ENCODE measurements around the gene PHPT1.
"Not testable (repeated sequence)": the region's sequence is repeated elsewhere in the genome, so short reads cannot be mapped to it uniquely, and the experiment has no call there.

Gene PHPT1

DNA sequence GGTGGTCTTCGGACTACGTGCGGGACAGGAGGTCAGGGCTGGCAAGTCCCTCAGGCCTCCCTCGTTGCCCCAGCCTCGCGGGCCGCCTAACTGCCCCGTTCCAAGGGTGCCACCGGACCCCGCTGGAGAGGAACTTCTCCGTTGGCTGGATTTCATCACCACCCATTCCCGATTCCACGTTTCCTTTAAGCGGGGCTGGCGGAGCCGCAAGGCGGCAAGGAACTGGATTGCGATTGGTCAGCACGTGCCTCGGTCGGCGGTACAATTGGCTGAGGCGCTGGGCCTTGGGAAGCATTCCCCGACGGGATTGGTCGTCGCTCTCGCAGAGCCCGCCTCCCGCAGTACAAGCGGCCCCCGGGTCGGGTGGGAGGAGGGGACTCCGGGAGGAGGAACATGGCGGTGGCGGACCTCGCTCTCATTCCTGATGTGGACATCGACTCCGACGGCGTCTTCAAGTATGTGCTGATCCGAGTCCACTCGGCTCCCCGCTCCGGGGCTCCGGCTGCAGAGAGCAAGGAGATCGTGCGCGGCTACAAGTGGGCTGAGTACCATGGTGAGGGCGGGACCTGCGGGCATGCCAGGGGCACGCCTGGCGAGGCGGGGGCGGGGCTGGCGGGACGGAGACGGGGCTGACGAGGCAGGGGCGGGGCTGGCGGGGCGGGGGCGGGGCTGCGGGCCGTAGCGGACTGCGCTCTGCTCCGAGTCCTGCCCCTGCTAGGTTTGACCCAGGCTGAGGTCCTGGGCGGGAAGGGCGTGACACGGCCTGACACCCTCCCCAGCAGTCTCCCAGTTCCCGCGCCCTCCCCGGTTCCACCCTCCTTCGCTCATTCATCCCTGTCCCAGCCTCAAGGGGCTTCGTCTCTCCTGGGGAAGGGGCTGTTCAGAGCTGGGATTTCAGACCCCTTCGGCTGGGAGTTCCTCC is at the start of gene PHPT1:
PHPT1 (plus strand) TSS at position 372 of the 922 bp plus-strand sequence; CDS start at position 394, 22 bp downstream.
- peak; percentile 97 for DNase-seq

DNA sequence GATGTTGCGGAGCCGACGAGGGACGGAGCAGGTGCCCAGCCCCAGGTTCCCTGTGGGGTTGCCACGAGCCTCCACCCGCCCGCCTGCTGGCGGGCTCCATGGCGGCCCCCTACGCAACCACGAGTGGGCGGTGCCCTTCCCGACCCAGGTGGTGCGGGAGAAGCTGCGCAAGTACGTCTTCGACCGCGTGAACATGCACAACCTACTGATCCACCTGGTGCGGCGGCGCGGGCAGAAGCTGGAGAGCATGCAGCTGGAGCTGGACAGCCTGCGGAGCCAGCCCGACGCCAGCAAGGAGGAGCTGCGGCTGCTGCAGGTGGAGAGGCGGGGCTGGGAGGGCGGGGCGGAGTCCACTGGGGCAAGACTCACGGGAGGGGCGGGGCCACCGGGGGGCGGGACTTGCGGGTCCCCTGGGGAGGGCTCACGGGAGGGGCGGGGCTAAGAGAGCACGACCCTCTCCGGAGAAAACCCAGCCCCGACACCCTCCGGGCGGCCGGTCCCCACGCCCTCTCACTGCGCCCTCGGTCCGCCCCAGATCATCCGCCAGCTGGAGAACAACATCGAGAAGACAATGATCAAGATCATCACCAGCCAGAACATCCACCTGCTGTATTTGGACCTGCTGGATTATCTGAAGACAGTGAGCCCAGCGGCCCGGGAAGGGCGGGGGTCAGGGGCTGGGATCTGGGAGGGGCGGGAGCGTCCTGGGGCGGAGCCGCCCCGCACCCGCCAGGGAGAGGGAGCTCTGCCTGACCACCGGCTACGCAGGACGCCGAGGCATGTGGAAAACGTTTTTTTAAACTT is 49.2 kb upstream of the PHPT1 start:
- DNase-seq = peak; percentile 92

DNA sequence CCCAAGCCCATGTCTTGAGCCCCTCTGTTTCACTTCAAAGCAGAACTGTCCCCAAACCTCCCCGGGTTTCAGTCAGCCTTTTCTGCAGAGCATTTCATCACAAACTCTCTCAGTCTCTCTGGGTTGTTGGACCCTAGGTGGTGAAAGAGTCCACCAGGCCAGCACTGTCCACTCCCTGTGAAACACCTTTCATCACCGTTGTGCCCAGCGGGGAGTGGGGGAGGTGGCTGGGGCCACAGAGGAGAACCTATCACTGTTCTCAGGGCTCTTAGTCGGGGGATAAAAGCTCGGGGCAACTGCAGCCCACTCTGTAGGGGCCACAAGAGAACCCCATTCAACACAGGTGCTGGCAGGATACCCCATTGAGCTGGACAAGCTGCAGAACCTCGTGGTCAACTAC is 46.9 kb upstream of the PHPT1 start:
- no peak for DNase-seq

DNA sequence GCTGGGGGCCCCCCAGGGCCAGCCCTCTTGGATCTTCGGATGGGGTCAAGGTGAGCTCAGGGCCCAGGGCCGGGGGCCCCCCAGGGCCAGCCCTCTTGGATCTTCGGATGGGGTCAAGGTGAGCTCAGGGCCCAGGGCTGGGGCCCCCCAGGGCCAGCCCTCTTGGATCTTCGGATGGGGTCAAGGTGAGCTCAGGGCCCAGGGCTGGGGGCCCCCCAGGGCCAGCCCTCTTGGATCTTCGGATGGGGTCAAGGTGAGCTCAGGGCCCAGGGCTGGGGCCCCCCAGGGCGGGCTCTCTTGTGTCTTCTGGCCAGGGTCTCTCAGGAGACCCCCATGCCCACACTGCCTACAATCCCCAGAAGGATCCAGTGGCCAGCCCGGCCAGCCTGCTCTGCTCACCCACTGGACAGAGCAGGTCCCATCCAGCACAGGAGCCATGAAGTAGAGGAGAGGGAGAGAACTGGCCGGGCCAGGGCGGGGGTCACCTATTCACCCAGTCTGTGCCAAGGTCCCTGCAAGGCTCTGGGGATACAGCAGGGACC is 46.1 kb upstream of the PHPT1 start:
- not testable (repeated sequence) for DNase-seq

DNA sequence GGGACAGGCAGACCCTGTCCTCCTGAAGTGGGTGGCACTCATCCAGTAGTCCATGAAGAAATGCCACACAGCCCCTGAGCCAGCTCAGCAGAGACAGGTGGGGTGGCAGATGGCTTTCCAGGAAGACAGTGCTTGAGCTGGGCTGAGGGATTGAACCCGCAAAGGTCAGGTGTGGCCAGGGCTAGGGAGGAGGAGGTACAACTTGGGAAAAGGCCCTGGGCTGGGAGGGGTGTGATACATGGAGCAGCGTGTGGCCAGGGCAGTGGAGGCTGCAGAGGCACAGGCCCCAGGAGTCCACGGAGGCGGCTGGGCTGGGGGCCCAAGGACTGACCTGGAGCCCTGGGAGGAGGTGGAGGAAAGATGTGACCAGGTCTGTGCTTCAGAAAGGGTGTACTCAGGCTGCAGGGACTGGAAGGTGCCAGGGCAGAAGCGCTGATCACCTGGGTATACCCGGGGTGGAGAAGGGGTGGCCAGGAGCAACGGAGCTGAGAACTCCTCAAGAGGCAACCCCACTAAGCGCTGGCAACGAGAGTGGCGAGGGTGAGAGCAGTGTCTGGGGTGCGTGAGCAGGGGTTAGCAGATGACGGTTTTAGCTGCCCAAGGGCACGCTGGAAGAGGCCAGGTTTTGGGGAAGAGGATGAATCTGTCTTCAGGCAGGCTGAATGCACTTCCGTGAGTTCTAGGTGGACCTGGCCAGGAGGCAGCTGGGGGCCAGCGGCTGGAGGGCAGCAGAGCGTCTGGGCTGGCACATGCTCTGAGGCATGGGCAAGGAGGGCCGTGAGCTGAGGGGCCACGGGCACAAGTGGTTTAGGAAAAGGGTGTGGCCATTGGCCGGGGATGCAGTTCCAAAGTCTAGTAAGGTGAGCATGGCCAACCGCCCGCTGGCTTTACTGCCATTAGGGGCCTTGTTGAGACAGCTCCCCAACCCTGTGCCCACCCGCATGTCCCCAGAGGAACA is 45.4 kb upstream of the PHPT1 start:
- no peak for DNase-seq

DNA sequence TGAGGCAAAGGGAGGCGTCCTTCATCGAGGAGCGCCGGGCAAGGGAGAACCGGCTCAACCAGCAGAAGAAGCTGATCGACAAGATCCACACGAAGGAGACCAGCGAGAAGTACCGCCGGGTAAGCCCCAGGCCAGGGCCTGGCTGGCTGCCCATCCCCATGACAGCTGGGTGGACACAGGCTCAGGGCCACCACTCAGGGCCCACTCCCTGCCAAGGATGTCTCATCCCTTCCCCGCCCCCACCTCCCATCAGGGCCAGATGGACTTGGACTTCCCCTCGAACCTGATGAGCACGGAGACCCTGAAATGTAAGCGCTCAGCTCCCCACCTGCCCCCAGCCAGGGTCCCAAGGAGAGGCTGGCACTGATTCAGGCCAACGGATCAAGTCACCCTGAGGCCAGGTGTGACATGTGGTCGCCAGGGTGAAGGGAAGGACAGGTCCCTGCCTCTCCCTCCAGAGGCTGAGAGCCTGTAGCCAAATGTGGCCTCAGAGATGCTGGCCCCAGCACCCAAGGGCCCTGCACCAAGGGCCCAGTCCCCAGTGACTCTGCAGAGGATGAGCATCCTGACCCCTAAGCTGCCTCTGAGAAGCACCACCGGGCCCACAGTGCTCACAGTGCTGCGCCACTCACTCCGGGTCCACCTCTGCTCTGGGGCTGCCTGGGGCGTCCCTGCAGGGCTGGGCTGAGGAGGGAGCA is 44.6 kb upstream of the PHPT1 start:
- DNase-seq = no peak

DNA sequence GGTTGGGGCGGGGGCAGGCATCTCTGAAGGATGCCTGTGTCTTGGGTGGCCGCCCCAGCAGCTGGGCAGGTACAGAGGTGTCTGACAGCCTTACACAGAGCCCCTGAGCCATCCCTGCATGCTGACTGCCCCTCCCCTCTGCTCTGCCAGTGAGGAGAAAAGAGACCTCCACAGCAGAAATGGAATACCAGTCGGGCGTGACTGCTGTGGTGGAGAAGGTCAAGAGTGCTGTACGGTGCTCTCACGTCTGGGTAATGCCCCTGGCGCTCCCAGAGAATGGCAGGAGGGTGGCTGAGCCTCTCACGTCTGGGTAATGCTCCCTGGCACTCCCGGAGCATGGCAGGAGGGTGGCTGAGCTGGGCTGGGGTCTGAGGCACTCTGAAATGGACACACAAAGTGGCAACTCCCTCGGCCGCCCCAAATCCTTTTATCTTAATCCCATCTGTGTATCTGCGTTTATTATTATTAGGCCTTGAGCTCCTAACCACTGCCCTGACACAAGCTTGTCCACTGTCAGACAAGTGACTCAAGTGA is 43.9 kb upstream of the PHPT1 start:
- DNase-seq = no peak

DNA sequence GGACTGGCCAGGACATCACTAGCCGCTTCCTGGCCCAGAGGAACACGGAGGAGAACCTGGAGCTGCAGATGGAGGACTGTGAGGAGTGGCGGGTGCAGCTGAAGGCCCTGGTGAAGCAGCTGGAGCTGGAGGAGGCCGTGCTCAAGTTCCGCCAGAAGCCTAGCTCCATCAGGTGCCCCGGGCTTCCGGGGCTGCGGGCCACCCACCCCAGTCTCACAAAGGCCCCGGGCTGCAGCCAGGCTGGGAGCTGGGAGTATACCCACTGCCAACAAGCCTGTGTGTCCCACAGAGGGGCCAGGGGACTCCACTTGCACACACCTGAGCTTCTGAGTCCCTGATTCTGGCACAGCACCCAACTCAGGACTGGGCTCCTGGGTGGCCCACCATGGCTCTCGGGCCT is 43.1 kb upstream of the PHPT1 start:
- DNase-seq = no peak

DNA sequence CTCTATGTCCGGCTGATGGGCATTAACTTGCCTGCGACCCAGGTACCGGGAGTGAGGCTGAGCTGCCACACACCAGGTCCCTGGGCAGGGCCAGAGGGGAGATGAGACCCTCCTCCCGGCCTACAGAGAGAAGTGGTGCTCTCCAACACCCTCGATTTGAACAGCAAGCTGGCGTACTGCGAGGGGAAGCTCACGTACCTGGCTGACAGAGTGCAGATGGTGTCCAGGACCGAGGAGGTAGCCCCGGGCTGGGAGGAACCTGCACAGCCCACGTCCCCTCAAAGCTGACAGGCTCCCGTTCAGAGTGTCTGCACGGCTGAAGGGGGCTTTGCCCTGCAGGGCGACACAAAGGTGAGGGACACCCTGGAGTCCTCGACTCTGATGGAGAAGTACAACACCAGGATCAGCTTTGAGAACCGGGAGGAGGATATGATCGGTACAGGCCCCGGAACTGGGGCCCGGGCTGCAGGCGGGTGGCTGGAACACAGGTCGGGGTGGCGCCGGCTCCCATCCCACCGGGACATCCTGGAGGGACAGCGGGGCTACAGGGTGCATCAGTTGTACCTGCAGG is 42.5 kb upstream of the PHPT1 start:
- no peak for DNase-seq

DNA sequence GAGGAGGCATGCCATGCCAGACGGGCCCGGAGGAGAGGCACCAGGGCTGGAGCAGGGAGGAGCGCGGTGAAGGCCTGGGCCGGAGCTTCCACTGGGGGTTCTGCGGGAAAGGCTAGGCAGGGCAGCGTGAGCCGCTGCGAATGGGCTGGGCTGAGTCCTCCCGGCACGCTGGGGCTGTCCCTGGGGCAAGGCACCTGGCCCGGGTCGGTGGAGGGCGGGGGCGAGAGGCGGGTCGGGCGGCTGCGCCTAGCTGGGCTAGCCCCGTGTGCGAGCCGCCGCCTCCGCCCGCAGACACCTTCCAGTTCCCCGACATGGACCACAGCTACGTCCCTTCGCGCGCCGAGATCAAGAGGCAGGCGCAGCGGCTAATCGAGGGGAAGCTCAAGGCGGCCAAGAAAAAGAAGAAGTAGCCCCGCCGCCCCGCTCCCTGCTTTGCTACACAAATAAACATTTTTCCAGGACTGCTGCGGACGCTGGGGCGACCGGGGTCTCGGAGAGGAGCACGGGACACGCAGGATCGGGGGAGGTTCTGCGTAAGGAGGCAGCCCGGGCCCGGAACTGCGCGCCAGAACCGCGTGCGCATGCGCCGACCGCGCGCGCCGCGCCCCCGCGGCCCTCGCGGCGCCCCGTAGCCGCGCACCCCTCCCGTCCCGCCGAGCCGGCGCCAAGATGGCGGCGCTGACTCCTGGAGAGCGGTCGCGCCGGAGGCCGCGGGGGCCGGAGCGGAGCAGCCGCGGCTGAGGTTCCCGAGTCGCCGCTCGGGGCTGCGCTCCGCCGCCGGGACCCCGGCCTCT is 41.7 kb upstream of the PHPT1 start, which contains the start of gene RABL6:
RABL6 (plus strand) TSS at position 668 of the 794 bp plus-strand sequence. CDS start 249 bp downstream, outside the sequence.
- peak; percentile 72 for DNase-seq

DNA sequence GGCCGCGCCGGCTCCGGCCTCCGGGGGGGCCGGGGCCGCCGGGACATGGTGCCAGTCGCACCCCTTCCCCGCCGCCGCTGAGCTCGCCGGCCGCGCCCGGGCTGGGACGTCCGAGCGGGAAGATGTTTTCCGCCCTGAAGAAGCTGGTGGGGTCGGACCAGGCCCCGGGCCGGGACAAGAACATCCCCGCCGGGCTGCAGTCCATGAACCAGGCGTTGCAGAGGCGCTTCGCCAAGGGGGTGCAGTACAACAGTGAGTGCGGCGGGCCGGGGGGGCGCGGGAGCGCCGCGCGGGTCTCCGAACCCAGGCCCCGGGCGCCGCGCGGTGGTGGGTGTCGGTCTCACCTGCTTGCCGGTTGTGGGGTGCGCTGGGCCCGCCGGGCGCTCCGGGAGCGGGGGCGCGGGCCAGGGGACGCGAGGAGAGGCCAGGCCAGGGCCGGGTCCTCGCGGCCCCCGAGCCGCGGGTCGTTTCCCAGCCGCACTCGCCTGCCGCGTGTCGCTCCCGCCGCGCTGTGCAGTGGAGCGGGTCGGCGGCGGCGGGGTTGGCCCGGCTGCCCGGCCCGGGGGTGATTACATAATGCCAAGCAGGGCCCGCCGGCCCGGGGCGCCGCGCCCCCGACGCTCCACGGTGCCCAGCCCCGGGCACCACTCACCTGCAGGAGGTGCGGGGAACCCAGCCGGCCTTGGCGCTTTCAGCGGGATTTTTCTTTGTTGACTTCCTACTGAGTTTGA is 41.0 kb upstream of the PHPT1 start:
- DNase-seq = peak; percentile 13

DNA sequence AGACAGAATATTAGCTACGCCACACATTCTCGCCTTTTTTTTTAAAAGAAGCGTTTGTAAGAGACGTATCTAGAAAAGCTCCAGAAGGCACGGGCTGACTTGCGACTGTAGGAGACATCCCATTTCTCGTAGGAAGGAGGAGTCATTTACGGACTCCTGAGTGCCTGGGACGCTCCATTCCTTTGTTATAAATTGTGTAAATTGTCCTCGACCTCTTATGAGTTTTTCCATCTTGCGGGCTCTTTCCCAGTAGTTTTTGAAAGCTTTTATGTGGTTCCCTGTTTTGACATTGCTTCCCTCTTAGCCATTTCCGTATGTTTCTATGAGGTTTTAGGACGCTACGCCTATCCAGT is 40.4 kb upstream of the PHPT1 start:
- no peak for DNase-seq

DNA sequence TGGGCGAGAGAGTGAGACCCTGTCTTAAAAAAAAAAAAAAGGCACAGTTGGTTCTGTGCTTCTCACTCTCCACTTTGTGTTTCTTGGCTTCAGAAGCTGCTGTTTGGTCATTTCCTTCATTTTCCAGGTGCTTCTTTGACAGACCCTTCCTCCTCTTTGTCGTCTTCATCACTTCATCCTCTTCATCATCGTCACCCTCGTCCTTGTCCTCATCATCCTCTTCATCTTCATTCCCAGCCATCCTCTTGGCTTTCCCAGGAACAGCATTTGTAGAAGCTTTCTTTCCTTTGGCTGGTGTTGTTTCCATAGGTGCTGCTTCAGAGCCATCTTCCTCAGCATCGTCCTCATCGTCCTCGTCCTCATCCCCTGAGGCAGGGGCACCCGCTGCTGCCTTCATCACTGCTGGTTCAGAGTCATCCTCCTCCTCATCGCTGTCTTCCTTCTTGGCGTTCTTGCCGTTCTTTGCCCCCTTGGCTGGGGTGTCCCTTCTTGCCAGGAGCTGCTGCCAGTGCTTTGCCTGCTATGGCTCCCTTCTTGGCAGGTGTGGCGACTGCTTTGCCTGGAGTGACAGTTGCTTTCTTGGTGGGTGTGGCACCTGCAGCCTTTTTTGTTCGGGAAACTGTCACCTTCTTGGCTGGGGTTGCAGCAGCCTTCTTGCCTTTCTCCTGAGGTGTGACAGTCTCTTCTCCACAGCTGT is 34.3 kb upstream of the PHPT1 start:
- DNase-seq = no peak

DNA sequence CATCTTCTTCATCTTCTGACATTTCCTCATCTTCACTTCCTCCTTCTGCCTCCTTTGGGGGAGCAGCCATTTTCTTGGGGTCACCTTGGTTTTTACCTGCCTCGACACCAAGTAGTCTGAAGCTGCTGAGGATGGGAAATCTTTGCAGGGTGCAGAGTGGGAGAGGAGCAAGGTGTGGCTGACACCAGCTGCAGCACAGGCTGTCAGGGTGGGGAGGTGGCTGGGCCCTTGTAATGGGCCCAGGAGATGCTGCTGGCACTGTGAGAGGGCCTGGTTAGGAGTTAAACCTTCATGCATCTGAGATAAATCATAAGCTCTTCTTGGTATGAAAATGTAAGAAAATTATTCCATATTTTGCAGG is 33.8 kb upstream of the PHPT1 start:
- DNase-seq = no peak

DNA sequence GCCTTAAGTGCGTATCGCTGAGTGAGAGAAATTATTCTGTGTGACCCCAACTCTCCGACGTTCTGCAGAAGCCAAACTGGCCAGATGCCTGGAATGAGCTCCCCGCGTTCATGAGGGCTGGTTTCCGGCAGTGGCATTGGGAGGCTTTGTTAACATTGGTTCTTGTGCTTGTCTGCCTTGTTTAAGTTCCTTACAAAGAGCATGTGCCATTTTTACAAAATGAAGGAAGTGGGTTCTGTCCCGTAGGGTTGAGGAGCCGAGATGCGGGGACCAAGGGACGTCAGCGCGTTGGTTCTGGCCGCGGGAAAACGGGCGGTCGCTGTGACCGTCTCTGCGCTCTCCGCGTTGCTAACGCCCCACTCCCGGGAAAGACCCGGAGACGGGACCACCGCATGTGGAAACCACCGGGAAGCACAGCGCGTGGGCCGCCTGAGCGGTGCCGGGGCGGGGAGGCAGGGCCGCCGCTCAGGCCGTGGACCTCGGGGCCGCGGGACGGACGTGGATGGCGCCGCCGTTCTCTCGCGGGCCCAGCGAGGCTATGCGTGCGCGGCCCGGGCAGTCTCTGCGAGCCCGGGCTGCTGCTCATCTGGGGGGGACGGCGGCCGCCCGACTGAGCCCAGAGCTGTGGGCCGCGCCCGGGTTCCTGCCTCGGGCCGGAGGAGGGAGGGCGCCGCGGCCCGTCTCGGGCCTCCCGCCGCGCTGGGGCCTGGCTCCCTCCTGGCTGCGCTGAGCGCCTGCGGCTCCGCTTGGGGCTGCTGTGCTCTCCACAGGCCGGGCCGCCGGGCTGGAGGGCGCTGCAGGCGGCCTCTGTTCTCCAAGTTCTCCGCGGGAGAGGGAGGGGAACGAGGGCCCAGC is 28.0 kb upstream of the PHPT1 start:
- DNase-seq = no peak

DNA sequence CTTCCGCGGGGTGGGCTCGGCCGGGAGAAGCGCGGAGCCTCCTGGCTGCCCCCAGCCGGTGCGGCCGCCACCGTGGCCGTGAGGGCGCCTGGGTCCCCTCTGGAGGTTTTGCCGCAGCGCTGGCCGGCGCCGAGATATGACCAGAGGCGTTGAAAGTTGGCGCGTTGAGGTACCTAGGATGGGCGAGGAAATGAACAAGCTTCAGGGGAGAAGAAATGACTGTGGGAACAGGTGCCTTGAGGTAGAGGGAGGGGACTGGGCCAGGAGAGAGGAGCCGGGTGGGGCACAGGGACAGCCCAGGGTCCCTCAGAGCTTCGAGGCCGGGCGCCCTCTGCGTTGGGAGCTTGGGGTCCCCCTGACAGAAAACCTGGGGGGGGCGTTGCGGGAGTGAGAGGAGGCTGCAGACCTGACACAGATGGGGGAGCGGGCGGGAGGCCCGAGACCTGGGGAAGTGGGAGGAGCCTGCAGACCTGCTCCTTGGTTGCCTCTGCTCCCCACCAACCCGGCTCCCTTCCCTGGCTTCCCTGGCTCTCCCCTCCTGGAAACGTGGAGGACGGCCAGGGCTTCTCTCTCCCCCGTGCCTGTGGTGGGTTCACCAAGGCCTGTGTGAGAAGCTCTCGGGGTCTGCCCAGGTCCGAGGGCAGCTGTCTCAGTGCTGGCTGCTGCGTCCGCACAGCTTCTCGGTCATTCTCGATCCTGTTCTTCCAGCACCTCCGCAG is 27.2 kb upstream of the PHPT1 start:
- no peak for DNase-seq
